SK-N-SH (cell line): ENCODE measurements around the gene CDH4. TPM values are rescaled to one million over a fixed set of nuclear protein-coding genes. Genes with fewer than 3 reads are reported as not detected.

Experiments
- CTCF ChIA-PET: fragments of 300-600, 350-600 bp; formaldehyde crosslinking; extraction: SDS; loops from one replicate; lab custom pipeline; 2021; lab: Yijun Ruan, JAX
- POLR2A ChIA-PET: fragments of 350-600 bp; sonication (Branson Sonifier 250); formaldehyde crosslinking; extraction: SDS; loops from one replicate; lab custom pipeline; 2020; ENCODE audit warnings: antibody characterized with exemption, inconsistent platforms; lab: Yijun Ruan, JAX
- DNase-seq: peaks from one replicate; pipeline ENCODE4 v3.0.0; 2012
- H2AFZ ChIP-seq: fragments of 200-600 bp; sonication (generic); 2 replicates; pipeline ENCODE4 v1.8.1; 2016; ENCODE audit warnings: antibody characterized with exemption, mild to moderate bottlenecking, low read depth
- H3F3A ChIP-seq: fragments of 200-600 bp; sonication (generic); replicated peaks from 2 replicates; pipeline ENCODE3; 2016; ENCODE audit warnings: antibody characterized with exemption, mild to moderate bottlenecking; ENCODE audit not compliant: insufficient read depth
- H3K27ac ChIP-seq, 2 experiments: fragments of 200-500 bp in 1 of 2; fragments of 200-600 bp in 1 of 2; sonication (Bioruptor generic) in 1 of 2; sonication (generic), shearing (Covaris generic) in 1 of 2; 2 replicates each; pipeline versions ENCODE4 v1.5.1 to v1.6.1; 2014 to 2016; ENCODE audit warnings: low read depth in 2 of 2, inconsistent platforms in 1 of 2, low read length in 1 of 2, mild to moderate bottlenecking in 1 of 2, mixed read lengths in 1 of 2
- H3K27me3 ChIP-seq: fragments of 200-600 bp; sonication (generic), shearing (Covaris generic); 2 replicates; pipeline ENCODE4 v1.6.1; 2016; ENCODE audit warnings: mixed run types; ENCODE audit not compliant: insufficient read depth
- H3K36me3 ChIP-seq, 2 experiments: fragments of 200-500 bp in 1 of 2; fragments of 200-600 bp in 1 of 2; sonication (Bioruptor generic) in 1 of 2; sonication (generic) in 1 of 2; replicated peaks in 1 of 2; 2 replicates each; pipeline versions ENCODE3 to v1.5.1; 2014 to 2016; ENCODE audit warnings: low read length in 1 of 2, mild to moderate bottlenecking in 1 of 2; ENCODE audit not compliant: insufficient read depth in 2 of 2, control insufficient read depth in 1 of 2
- H3K4me1 ChIP-seq, 2 experiments: fragments of 200-500 bp in 1 of 2; fragments of 200-600 bp in 1 of 2; sonication (Bioruptor generic) in 1 of 2; sonication (generic), shearing (Covaris generic) in 1 of 2; 2 replicates each; pipeline versions ENCODE4 v1.5.1 to v1.6.1; 2014 to 2016; ENCODE audit warnings: low read depth in 1 of 2, low read length in 1 of 2, mixed run types in 1 of 2; ENCODE audit not compliant: insufficient read depth in 2 of 2, control insufficient read depth in 1 of 2
- H3K4me2 ChIP-seq: fragments of 200-600 bp; sonication (generic), shearing (Covaris generic); 2 replicates; pipeline ENCODE4 v1.6.1; 2017; ENCODE audit warnings: mixed run types
- H3K4me3 ChIP-seq, 2 experiments: fragments of 200-500 bp in 1 of 2; fragments of 200-600 bp in 1 of 2; sonication (Bioruptor generic) in 1 of 2; sonication (generic), shearing (Covaris generic) in 1 of 2; 2 replicates each; pipeline versions ENCODE4 v1.5.1 to v1.8.1; 2014 to 2016; ENCODE audit warnings: low read depth in 2 of 2, inconsistent platforms in 1 of 2, low read length in 1 of 2, mild to moderate bottlenecking in 1 of 2, mixed read lengths in 1 of 2, moderate library complexity in 1 of 2
- H3K79me2 ChIP-seq: fragments of 200-600 bp; sonication (generic); 2 replicates; pipeline ENCODE4 v1.8.1; 2017; ENCODE audit warnings: mild to moderate bottlenecking; ENCODE audit not compliant: insufficient read depth
- H3K9ac ChIP-seq: fragments of 200-600 bp; sonication (generic); 2 replicates; pipeline ENCODE4 v1.6.1; 2017; ENCODE audit warnings: mixed run types
- H3K9me2 ChIP-seq: fragments of 200-600 bp; sonication (generic); 2 replicates; pipeline ENCODE4 v1.6.1; 2017; ENCODE audit warnings: mixed run types
- H3K9me3 ChIP-seq: fragments of 200-600 bp; sonication (generic); 2 replicates; pipeline ENCODE4 v1.6.1; 2017; ENCODE audit warnings: mixed run types, mild to moderate bottlenecking, moderate library complexity
- H4K20me1 ChIP-seq: fragments of 200-600 bp; sonication (generic); 2 replicates; pipeline ENCODE4 v1.6.1; 2017; ENCODE audit warnings: mild to moderate bottlenecking, mixed run types; ENCODE audit not compliant: insufficient read depth
- CHD2 ChIP-seq: fragments of 150-350 bp; IDR thresholded peaks from 2 replicates; pipeline ENCODE4 v1.6.1; 2018; ENCODE audit warnings: low read length; ENCODE audit not compliant: partially characterized antibody
- EP300 ChIP-seq, 2 experiments: IDR thresholded peaks; 2 replicates each; pipeline versions ENCODE4 v1.4.0 to v1.6.1; 2012; ENCODE audit warnings: borderline replicate concordance in 1 of 2, low read depth in 1 of 2, low read length in 1 of 2
- EZH2phosphoT487 ChIP-seq: fragments of 200-600 bp; sonication (generic); IDR thresholded peaks from 2 replicates; pipeline ENCODE4 v1.6.1; 2017; ENCODE audit warnings: low read depth, mixed run types, mild to moderate bottlenecking, antibody characterized with exemption, moderate library complexity, borderline replicate concordance
- FOXJ3 ChIP-seq: sonication (generic); formaldehyde crosslinking; IDR thresholded peaks from 2 replicates; pipeline ENCODE4 v1.5.1; 2020; ENCODE audit warnings: mild to moderate bottlenecking, missing genetic modification reagents
- GABPA ChIP-seq: IDR thresholded peaks from 2 replicates; pipeline ENCODE4 v1.4.0; 2012; ENCODE audit warnings: low read depth, mild to moderate bottlenecking
- JUND ChIP-seq: IDR thresholded peaks from 2 replicates; pipeline ENCODE4 v1.4.0; 2012
- MEF2A ChIP-seq: IDR thresholded peaks from 2 replicates; pipeline ENCODE4 v1.4.0; 2012; ENCODE audit warnings: low read depth, borderline replicate concordance
- MXI1 ChIP-seq: IDR thresholded peaks from 2 replicates; pipeline ENCODE4 v1.6.1; 2012; ENCODE audit warnings: mild to moderate bottlenecking, low read depth, low read length, improper control_type of control experiment
- NFIC ChIP-seq: IDR thresholded peaks from 2 replicates; pipeline ENCODE4 v1.4.0; 2012; ENCODE audit warnings: borderline replicate concordance
- NRF1 ChIP-seq: IDR thresholded peaks from 2 replicates; pipeline ENCODE4 v1.6.1; 2012; ENCODE audit warnings: low read depth, mild to moderate bottlenecking, low read length
- PBX3 ChIP-seq: IDR thresholded peaks from 2 replicates; pipeline ENCODE4; 2012
- POLR2AphosphoS5 ChIP-seq: IDR thresholded peaks from 2 replicates; pipeline ENCODE4 v1.6.1; 2012; ENCODE audit warnings: low read depth, low read length
- RCOR1 ChIP-seq: fragments of 150-350 bp; IDR thresholded peaks from 2 replicates; pipeline ENCODE4 v1.6.1; 2017; ENCODE audit warnings: antibody characterized with exemption, low read length
- REST ChIP-seq: IDR thresholded peaks from 2 replicates; pipeline ENCODE4 v1.6.1; 2012; ENCODE audit warnings: mild to moderate bottlenecking, low read depth, low read length, moderate library complexity
- RFX5 ChIP-seq: IDR thresholded peaks from 2 replicates; pipeline ENCODE4 v1.6.1; 2012; ENCODE audit warnings: mild to moderate bottlenecking, improper control_type of control experiment, low read length
- SIN3A ChIP-seq: IDR thresholded peaks from 2 replicates; pipeline ENCODE4 v1.6.1; 2012; ENCODE audit warnings: low read depth, mild to moderate bottlenecking, low read length, moderate library complexity, borderline replicate concordance
- TAF1 ChIP-seq: IDR thresholded peaks from 2 replicates; pipeline ENCODE4 v1.6.1; 2012; ENCODE audit warnings: low read depth, mild to moderate bottlenecking, low read length, moderate library complexity, borderline replicate concordance
- YY1 ChIP-seq: IDR thresholded peaks from 2 replicates; pipeline ENCODE4 v1.4.0; 2012; ENCODE audit warnings: low read depth, mild to moderate bottlenecking
- WGBS: methylation state at CpG from one replicate; pipeline ENCODE4 v1.1.6; 2017; ENCODE audit warnings: low lambda C conversion rate; 5-methylcytosine and 5-hydroxymethylcytosine counted together
- polyA plus RNA-seq, 3 experiments: library from polyadenylated mRNA; depleted of rRNA; stranded (reverse); fragments of >200 nt; gene quantifications; 2 replicates each; pipeline ENCODE4 v1.2.3, GENCODE V29; 2012
- TF ChIP-seq, protein P1 (sequence below): IDR thresholded peaks from 2 replicates; pipeline ENCODE4 v1.4.0; 2012; ENCODE audit warnings: low read depth, borderline replicate concordance
- TF ChIP-seq, protein P2 (sequence below): IDR thresholded peaks from 2 replicates; pipeline ENCODE4 v1.4.0; 2012; ENCODE audit warnings: low read depth
- TF ChIP-seq, protein P3 (sequence below): fragments of 150-350 bp; IDR thresholded peaks from 2 replicates; pipeline ENCODE4 v1.6.1; 2017; ENCODE audit warnings: antibody characterized with exemption, low read length, low read depth, borderline replicate concordance

Gene CDH4
- polyA plus RNA-seq, 1 of the 3 experiments (the other 2 are of a cell fraction): not detected

DNA sequence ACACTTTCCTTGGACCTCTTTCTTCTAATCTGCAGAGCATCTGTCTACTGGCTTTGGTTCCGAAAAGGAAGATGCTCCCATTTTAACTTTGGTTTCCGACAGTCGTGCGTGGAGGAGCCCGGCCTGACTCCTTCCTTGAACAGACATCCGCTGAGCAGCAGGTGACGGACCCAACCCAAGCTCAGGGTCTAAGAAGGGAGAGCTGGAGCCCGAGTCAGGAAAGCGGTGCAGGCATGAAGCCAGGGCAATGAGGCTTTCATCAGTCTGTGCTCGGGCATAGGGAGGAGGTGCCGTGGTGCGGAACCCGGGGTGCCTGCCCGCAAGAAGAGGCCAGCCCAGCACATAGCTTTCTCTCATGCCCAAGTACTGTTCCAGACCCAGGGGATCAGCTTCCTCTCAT is 109.4 kb downstream of the CDH4 start:
- H3K27ac ChIP-seq: no peak overlapping the region
- no peaks in the 10 kb centered on the region for H3K9me2 ChIP-seq
- TF ChIP-seq PBX3: no peak
- TF ChIP-seq, all 33 proteins: peak for 0
- H3K9me3 ChIP-seq: no peaks in the 10 kb centered on the region
- WGBS: 64% methylated on average over 9 of the region's 14 CpGs
- no peaks in the 10 kb centered on the region for H3K36me3 ChIP-seq
- no peaks in the 10 kb centered on the region for H3K4me1 ChIP-seq
- ChIA-PET CTCF (no interaction called here), POLR2A (no interaction called here)
- no peaks in the 10 kb centered on the region for H3K79me2 ChIP-seq
- H3K4me2 ChIP-seq: no peak overlapping the region
- H3K9ac ChIP-seq: no peak overlapping the region
- H4K20me1 ChIP-seq: no peaks in the 10 kb centered on the region
- H3K4me3 ChIP-seq: no peak overlapping the region
- H2AFZ ChIP-seq: no peak overlapping the region
- DNase-seq: no peak
- no peaks in the 10 kb centered on the region for H3F3A ChIP-seq
- H3K27me3 ChIP-seq: no peaks in the 10 kb centered on the region

- Histone ChIP-seq H3K79me2 (no peaks in the 10 kb centered on the region), H3K4me3 (no peak overlapping the region), H3K36me3 (no peaks in the 10 kb centered on the region), H4K20me1 (no peaks in the 10 kb centered on the region), H3K4me1 (no peaks in the 10 kb centered on the region), H3K27me3 (no peaks in the 10 kb centered on the region), H2AFZ (no peak overlapping the region), H3K9me2 (no peaks in the 10 kb centered on the region), H3F3A (no peaks in the 10 kb centered on the region), H3K9ac (no peak overlapping the region), H3K4me2 (no peak overlapping the region), H3K27ac (no peak overlapping the region), H3K9me3 (no peaks in the 10 kb centered on the region)
- DNase-seq: no peak
- ChIA-PET POLR2A (no interaction called here), CTCF (no interaction called here)
- 24% methylated on average over 4 of the region's 5 CpGs for whole genome bisulfite sequencing
- TF ChIP-seq FOXJ3 (CRISPR knock-in tag) (no peak), NRF1 (no peak), RCOR1 (no peak), JUND (no peak), SIN3A (no peak), REST (no peak), YY1 (no peak), TAF1 (no peak), POLR2AphosphoS5 (no peak), GABPA (no peak), RFX5 (no peak), EP300 (IDR thresholded peaks at IDR 0.05; ENCODE audit: borderline replicate concordance in 1 of 2, low read depth in 1 of 2, low read length in 1 of 2) (no peak), MEF2A (no peak), MXI1 (no peak), NFIC (no peak), EZH2phosphoT487 (no peak), CHD2 (no peak)
- TF ChIP-seq, protein P1, sequence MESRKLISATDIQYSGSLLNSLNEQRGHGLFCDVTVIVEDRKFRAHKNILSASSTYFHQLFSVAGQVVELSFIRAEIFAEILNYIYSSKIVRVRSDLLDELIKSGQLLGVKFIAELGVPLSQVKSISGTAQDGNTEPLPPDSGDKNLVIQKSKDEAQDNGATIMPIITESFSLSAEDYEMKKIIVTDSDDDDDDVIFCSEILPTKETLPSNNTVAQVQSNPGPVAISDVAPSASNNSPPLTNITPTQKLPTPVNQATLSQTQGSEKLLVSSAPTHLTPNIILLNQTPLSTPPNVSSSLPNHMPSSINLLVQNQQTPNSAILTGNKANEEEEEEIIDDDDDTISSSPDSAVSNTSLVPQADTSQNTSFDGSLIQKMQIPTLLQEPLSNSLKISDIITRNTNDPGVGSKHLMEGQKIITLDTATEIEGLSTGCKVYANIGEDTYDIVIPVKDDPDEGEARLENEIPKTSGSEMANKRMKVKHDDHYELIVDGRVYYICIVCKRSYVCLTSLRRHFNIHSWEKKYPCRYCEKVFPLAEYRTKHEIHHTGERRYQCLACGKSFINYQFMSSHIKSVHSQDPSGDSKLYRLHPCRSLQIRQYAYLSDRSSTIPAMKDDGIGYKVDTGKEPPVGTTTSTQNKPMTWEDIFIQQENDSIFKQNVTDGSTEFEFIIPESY: no peak
- TF ChIP-seq, protein P2, sequence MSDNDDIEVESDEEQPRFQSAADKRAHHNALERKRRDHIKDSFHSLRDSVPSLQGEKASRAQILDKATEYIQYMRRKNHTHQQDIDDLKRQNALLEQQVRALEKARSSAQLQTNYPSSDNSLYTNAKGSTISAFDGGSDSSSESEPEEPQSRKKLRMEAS: no peak
- TF ChIP-seq, protein P3, sequence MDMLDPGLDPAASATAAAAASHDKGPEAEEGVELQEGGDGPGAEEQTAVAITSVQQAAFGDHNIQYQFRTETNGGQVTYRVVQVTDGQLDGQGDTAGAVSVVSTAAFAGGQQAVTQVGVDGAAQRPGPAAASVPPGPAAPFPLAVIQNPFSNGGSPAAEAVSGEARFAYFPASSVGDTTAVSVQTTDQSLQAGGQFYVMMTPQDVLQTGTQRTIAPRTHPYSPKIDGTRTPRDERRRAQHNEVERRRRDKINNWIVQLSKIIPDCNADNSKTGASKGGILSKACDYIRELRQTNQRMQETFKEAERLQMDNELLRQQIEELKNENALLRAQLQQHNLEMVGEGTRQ: no peak
These were observed 112.1 kb downstream of the CDH4 start for GRCh38 chr20:61364147-61364546.
